Endothelial cell of umbilical vein (primary cell): ENCODE data around the gene CCDC183. TPM values are rescaled to one million over a fixed set of nuclear protein-coding genes. Genes with fewer than 3 reads are reported as not detected.
"Not testable (repeated sequence)": the region's sequence is repeated elsewhere in the genome, so short reads cannot be mapped to it uniquely, and the experiment has no call there.

Source experiments
- BruUV-seq: library from RNA; stranded (reverse); fragments of 400-500 nt; replicated peaks from 2 replicates; lab custom pipeline; 2021; lab: Mats Ljungman, UMichigan
- CTCF ChIA-PET: fragments of 300-600, 350-600 bp; sonication (Branson Sonifier 250); formaldehyde crosslinking; loops from one replicate; lab custom pipeline; 2021; ENCODE audit warnings: antibody characterized with exemption, inconsistent platforms; lab: Charles Lee
- POLR2A ChIA-PET: fragments of 300-600, 350-600 bp; sonication (Branson Sonifier 250); formaldehyde crosslinking; loops from one replicate; lab custom pipeline; 2021; ENCODE audit warnings: antibody characterized with exemption, inconsistent platforms; lab: Charles Lee
- DNase-seq: peaks from one replicate; pipeline ENCODE4 v3.0.0-alpha.2; 2011; ENCODE audit warnings: low read depth, low spot score
- FAIRE-seq: peaks from 2 replicates; lab custom pipeline; 2011; peaks lifted over from hg19 to GRCh38; lab: Jason Lieb, UNC
- H2AFZ ChIP-seq: 2 replicates; pipeline ENCODE4 v1.6.0; 2012; ENCODE audit warnings: low read depth, low read length, control low read depth, inconsistent platforms
- H3K27ac ChIP-seq: 2 replicates; pipeline ENCODE4 v1.5.1; 2011; ENCODE audit warnings: low read depth, mild to moderate bottlenecking, control low read depth, low read length, moderate library complexity; ENCODE audit not compliant: insufficient read depth
- H3K27me3 ChIP-seq, 2 experiments: 2 replicates each; pipeline versions ENCODE4 v1.6.0 to v1.6.1; 2011; ENCODE audit warnings: low read length in 2 of 2, mixed read lengths in 1 of 2; ENCODE audit not compliant: control insufficient read depth in 2 of 2, insufficient read depth in 2 of 2
- H3K36me3 ChIP-seq, 2 experiments: 2 replicates in 1 of 2; 3 replicates in 1 of 2; pipeline ENCODE4 v1.5.1; 2011; ENCODE audit warnings: low read length in 2 of 2, mild to moderate bottlenecking in 1 of 2, moderate library complexity in 1 of 2; ENCODE audit not compliant: control insufficient read depth in 2 of 2, insufficient read depth in 2 of 2; ENCODE audit errors: extremely low read depth in 1 of 2
- H3K4me1 ChIP-seq: 3 replicates; pipeline ENCODE4 v1.5.1; 2011; ENCODE audit warnings: mild to moderate bottlenecking, low read length; ENCODE audit not compliant: control insufficient read depth, insufficient read depth; ENCODE audit errors: extremely low read depth
- H3K4me2 ChIP-seq: 2 replicates; pipeline ENCODE4 v1.6.1; 2011; ENCODE audit warnings: low read length, control low read depth, mixed read lengths; ENCODE audit not compliant: insufficient read depth
- H3K4me3 ChIP-seq, 3 experiments: fragments of 200-600 bp in 1 of 3; sonication (generic), shearing (Covaris generic) in 1 of 3; replicated peaks in 1 of 3; 2 replicates each; pipeline ENCODE4 v1.5.1; 2011 to 2016; ENCODE audit warnings: control low read depth in 3 of 3, low read length in 3 of 3, mild to moderate bottlenecking in 2 of 3, inconsistent platforms in 1 of 3, low read depth in 1 of 3, moderate library complexity in 1 of 3; ENCODE audit not compliant: insufficient read depth in 1 of 3
- H3K79me2 ChIP-seq: 2 replicates; pipeline ENCODE4 v1.6.0; 2012; ENCODE audit warnings: low read length, inconsistent platforms; ENCODE audit not compliant: control insufficient read depth, insufficient read depth
- H3K9ac ChIP-seq: replicated peaks from 2 replicates; pipeline ENCODE3; 2011; ENCODE audit warnings: low read length, control low read depth; ENCODE audit not compliant: insufficient read depth; ENCODE audit errors: extremely low read depth
- H3K9me1 ChIP-seq: replicated peaks from 3 replicates; pipeline ENCODE4 v1.6.0; 2011; ENCODE audit warnings: mild to moderate bottlenecking, low read length; ENCODE audit not compliant: control insufficient read depth, insufficient read depth; ENCODE audit errors: extremely low read depth
- H3K9me3 ChIP-seq: replicated peaks from 2 replicates; pipeline ENCODE4 v1.5.1; 2012; ENCODE audit warnings: low read length, inconsistent platforms; ENCODE audit not compliant: control insufficient read depth, insufficient read depth
- H4K20me1 ChIP-seq: replicated peaks from 2 replicates; pipeline ENCODE3; 2011; ENCODE audit warnings: mild to moderate bottlenecking, low read length; ENCODE audit not compliant: control insufficient read depth, insufficient read depth; ENCODE audit errors: extremely low read depth
- EZH2 ChIP-seq: IDR thresholded peaks from 2 replicates; pipeline ENCODE4 v1.6.1; 2012; ENCODE audit warnings: borderline replicate concordance, low read depth, mild to moderate bottlenecking, moderate library complexity, low read length, inconsistent platforms; ENCODE audit not compliant: severe bottlenecking
- FOS ChIP-seq: IDR thresholded peaks from 2 replicates; pipeline ENCODE4 v1.6.1; 2011; ENCODE audit warnings: mild to moderate bottlenecking, low read length, moderate library complexity, borderline replicate concordance; ENCODE audit not compliant: insufficient read depth
- GATA2 ChIP-seq: IDR thresholded peaks from 2 replicates; pipeline ENCODE4 v1.7.0; 2011; ENCODE audit warnings: low read depth, mild to moderate bottlenecking, moderate library complexity, mixed read lengths, low read length; ENCODE audit not compliant: insufficient read length, insufficient read depth
- JUN ChIP-seq: IDR thresholded peaks from 2 replicates; pipeline ENCODE4 v1.6.1; 2011; ENCODE audit warnings: borderline replicate concordance, low read depth; ENCODE audit not compliant: insufficient read length, insufficient read depth
- MYC ChIP-seq: IDR thresholded peaks from one replicate; pipeline ENCODE4 v1.6.1; 2011; ENCODE audit warnings: mild to moderate bottlenecking, low read depth, low read length
- POLR2A ChIP-seq: IDR thresholded peaks from 2 replicates; pipeline ENCODE4 v1.6.1; 2012; ENCODE audit warnings: low read depth, mild to moderate bottlenecking, control low read depth, low read length
- POLR2AphosphoS5 ChIP-seq: IDR thresholded peaks from 2 replicates; pipeline ENCODE4 v1.6.1; 2012; ENCODE audit warnings: low read depth, mild to moderate bottlenecking, control low read depth, low read length, moderate library complexity; ENCODE audit not compliant: insufficient read depth
- dilution Hi-C: fragments of 300-500 bp; cut with MboI; formaldehyde crosslinking; loops from one replicate; pipeline ENCODE4 v1.15.0; 2019; ENCODE audit warnings: low sequenced_read_pairs; ENCODE audit not compliant: extremely low pct_ligation_motif_present
- intact Hi-C: fragments of 100-400 bp; cut with micrococcal nuclease; formaldehyde crosslinking; loops from one replicate; pipeline ENCODE4 v1.10.0; 2022
- polyA plus RNA-seq, 4 experiments: library from polyadenylated mRNA; depleted of rRNA in 3 of 4; stranded (reverse) in 3 of 4; unstranded in 1 of 4; fragments of >200 nt; gene quantifications; 2 replicates each; pipeline versions ENCODE4 v1.2.1 to v1.2.3, GENCODE V29; 2011 to 2012; ENCODE audit warnings: missing spikeins in 1 of 4
- total RNA-seq: library from RNA; stranded (reverse); gene quantifications from 2 replicates; pipeline ENCODE4 v1.2.3, GENCODE V29; 2021
- TF ChIP-seq, protein P1 (sequence below): IDR thresholded peaks from 2 replicates; pipeline ENCODE4 v1.6.1; 2011; ENCODE audit not compliant: insufficient read depth, insufficient read length
- TF ChIP-seq, protein P2 (sequence below), 2 donors: IDR thresholded peaks; 1 replicate in 1 of 2; 2 replicates in 1 of 2; pipeline ENCODE4 v1.5.1; 2011; ENCODE audit warnings: low read length in 2 of 2, mild to moderate bottlenecking in 2 of 2, moderate library complexity in 2 of 2, control low read depth in 1 of 2, inconsistent platforms in 1 of 2, low read depth in 1 of 2; ENCODE audit not compliant: insufficient read depth in 1 of 2; ENCODE audit errors: extremely low read depth in 1 of 2

CCDC183 gene
- total and polyA plus RNA-seq, 2 donors (not counting 3 experiments of a cell fraction or from before 2014, with no cell fraction given): 0.50 TPM; not detected in 1

DNA sequence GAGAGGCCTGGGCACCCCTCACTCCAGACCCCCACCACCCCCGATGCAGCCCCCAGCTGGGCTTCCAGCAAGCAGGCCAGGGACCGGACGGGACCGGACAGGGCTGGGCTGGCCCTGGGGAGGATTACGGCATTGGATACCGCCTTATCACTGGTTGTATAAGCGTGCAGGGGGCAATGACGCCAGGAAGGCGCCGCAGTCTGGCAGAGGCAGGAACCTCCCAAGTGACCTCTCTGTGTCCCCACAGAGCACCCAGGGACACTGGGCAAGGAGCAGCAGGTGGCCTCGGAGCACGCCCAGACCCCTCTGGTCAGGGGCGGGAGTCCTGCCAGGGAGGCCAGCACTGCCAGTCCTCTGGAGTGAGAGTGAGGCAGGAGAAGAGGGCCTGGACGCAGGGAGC lies 31.1 kb upstream of the CCDC183 start:
- no peak overlapping the region for H3K27ac ChIP-seq
- H4K20me1 ChIP-seq: no peaks in the 10 kb centered on the region
- H3K4me3 ChIP-seq: no peak overlapping the region
- no peaks in the 10 kb centered on the region for H3K36me3 ChIP-seq
- no peak for FAIRE-seq
- no peak overlapping the region for H2AFZ ChIP-seq
- H3K9ac ChIP-seq: no peak overlapping the region
- no peaks in the 10 kb centered on the region for H3K9me1 ChIP-seq
- no peak for DNase-seq
- no peaks in the 10 kb centered on the region for H3K9me3 ChIP-seq
- ChIA-PET CTCF (no interaction called here), POLR2A (no interaction called here)
- no peaks in the 10 kb centered on the region for H3K4me1 ChIP-seq
- no peak overlapping the region for H3K4me2 ChIP-seq
- dilution Hi-C loops: no loop called here
- no TSS peak for BruUV-seq
- no peak for TF ChIP-seq GATA2
- TF ChIP-seq, protein P1, sequence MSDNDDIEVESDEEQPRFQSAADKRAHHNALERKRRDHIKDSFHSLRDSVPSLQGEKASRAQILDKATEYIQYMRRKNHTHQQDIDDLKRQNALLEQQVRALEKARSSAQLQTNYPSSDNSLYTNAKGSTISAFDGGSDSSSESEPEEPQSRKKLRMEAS: no peak
- TF ChIP-seq JUN: no peak
- no peak for TF ChIP-seq FOS
- no peak for TF ChIP-seq POLR2AphosphoS5
- no peak for TF ChIP-seq POLR2A
- TF ChIP-seq, protein P2, sequence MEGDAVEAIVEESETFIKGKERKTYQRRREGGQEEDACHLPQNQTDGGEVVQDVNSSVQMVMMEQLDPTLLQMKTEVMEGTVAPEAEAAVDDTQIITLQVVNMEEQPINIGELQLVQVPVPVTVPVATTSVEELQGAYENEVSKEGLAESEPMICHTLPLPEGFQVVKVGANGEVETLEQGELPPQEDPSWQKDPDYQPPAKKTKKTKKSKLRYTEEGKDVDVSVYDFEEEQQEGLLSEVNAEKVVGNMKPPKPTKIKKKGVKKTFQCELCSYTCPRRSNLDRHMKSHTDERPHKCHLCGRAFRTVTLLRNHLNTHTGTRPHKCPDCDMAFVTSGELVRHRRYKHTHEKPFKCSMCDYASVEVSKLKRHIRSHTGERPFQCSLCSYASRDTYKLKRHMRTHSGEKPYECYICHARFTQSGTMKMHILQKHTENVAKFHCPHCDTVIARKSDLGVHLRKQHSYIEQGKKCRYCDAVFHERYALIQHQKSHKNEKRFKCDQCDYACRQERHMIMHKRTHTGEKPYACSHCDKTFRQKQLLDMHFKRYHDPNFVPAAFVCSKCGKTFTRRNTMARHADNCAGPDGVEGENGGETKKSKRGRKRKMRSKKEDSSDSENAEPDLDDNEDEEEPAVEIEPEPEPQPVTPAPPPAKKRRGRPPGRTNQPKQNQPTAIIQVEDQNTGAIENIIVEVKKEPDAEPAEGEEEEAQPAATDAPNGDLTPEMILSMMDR (IDR thresholded peaks at IDR 0.05; ENCODE audit: extremely low read depth in 1 of 2, insufficient read depth in 1 of 2, low read depth in 1 of 2, low read length in 2 of 2): no peak
- TF ChIP-seq EZH2: no peak
- no peak for TF ChIP-seq MYC
- H3K79me2 ChIP-seq: no peaks in the 10 kb centered on the region
- intact Hi-C loops: no loop called here
- no peaks in the 10 kb centered on the region for H3K27me3 ChIP-seq

DNA sequence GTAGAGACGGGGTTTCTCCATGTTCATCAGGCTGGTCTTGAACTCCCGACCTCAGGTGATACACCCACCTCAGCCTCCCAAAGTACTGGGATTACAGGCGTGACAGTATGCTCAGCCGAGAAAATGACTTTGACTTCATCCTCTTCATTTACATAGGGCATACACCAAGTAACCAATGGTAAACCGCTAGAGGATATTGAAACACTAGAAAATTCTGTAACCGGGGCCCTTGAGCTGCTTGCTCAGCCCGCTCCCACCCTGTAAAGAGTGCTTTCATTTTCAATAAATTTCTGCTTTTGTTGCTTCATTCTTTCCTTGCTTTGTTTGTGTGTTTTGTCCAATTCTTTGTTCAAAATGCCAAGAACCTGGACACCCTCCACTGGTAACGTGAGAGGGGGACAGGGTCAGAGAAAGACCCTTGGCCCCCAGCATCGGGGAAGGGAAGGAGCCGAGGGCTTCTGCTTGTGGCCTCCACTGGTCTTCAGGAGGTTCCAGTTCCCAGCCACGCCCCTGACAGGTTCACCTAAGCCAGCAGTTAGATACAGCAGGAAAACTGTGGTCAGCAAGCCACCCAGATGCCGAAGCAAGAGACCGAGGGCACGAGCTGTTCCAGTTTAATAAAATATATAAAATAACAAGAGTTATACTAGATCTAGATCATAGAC lies 30.3 kb upstream of the CCDC183 start:
- intact Hi-C loops, H3K4me1 ChIP-seq, BruUV-seq, H3K4me3 ChIP-seq, H3K9me3 ChIP-seq, H3K27me3 ChIP-seq, H3K27ac ChIP-seq, dilution Hi-C loops, DNase-seq, POLR2A ChIA-PET, H3K79me2 ChIP-seq, H3K4me2 ChIP-seq, FAIRE-seq, H4K20me1 ChIP-seq, H3K36me3 ChIP-seq, H2AFZ ChIP-seq, H3K9me1 ChIP-seq, H3K9ac ChIP-seq: not testable (repeated sequence)
- CTCF ChIA-PET: interaction anchor here (0.8 to 1.8 kb wide), 6 partner anchors 9 to 269 kb away, joined by 3 to 7 read pairs (median 4); no protein-coding TSS in a partner anchor
